ENCODE data around the gene C3orf49.

C3orf49 gene

DNA sequence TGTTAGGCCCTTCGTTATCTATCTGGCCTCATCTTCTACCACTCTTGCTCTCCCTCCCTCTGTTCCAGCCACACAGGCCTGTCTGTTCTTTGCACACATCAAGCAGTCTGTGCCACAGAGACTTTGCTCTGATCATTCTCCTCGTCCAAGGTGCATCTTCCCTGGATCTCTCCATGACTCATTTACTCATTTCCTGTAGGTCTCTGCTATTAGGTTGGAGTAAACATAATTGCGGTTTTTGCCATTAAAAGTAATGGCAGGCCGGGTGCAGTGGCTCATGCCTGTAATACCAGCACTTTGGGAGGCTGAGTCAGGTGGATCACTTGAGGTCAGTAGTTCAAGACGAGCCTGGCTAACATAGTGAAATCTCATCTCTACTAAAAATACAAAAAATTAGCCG lies 9.5 kb upstream of the C3orf49 start:
- Histone ChIP-seq H4K20me1 (ENCODE audit: insufficient read depth, low read length) (no peaks in the 10 kb centered on the region), H3K9ac (ENCODE audit: low read depth, low read length) (no peak overlapping the region), H3K4me2 (ENCODE audit: insufficient read depth, low read length) (no peak overlapping the region), H3K4me1 (ENCODE audit: insufficient read depth, low read length) (no peaks in the 10 kb centered on the region), H3K27ac (ENCODE audit: low read length) (no peak overlapping the region), H3K36me3 (ENCODE audit: insufficient read depth, low read length) (no peaks in the 10 kb centered on the region), H3K27me3 (ENCODE audit: insufficient read depth, low read length, poor library complexity) (no peaks in the 10 kb centered on the region), H2AFZ (ENCODE audit: low read depth, low read length) (no peak overlapping the region), H3K79me2 (ENCODE audit: insufficient read depth, low read length) (no peaks in the 10 kb centered on the region), H3K9me3 (ENCODE audit: insufficient read depth, low read length, severe bottlenecking) (no peaks in the 10 kb centered on the region), H3K4me3 (ENCODE audit: low read depth in 1 of 2, low read length in 2 of 2) (no peak overlapping the region)
- TF ChIP-seq EZH2 (IDR thresholded peaks at IDR 0.05; ENCODE audit: borderline replicate concordance, low read depth, low read length, severe bottlenecking): no peak
- TF ChIP-seq, protein P1, sequence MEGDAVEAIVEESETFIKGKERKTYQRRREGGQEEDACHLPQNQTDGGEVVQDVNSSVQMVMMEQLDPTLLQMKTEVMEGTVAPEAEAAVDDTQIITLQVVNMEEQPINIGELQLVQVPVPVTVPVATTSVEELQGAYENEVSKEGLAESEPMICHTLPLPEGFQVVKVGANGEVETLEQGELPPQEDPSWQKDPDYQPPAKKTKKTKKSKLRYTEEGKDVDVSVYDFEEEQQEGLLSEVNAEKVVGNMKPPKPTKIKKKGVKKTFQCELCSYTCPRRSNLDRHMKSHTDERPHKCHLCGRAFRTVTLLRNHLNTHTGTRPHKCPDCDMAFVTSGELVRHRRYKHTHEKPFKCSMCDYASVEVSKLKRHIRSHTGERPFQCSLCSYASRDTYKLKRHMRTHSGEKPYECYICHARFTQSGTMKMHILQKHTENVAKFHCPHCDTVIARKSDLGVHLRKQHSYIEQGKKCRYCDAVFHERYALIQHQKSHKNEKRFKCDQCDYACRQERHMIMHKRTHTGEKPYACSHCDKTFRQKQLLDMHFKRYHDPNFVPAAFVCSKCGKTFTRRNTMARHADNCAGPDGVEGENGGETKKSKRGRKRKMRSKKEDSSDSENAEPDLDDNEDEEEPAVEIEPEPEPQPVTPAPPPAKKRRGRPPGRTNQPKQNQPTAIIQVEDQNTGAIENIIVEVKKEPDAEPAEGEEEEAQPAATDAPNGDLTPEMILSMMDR (IDR thresholded peaks at IDR 0.05; ENCODE audit: borderline replicate concordance, extremely low read depth, low read length, poor library complexity, severe bottlenecking): no peak
- ATAC-seq (ENCODE audit: insufficient read depth, low read depth) (no peak), DNase-seq (no peak)

DNA sequence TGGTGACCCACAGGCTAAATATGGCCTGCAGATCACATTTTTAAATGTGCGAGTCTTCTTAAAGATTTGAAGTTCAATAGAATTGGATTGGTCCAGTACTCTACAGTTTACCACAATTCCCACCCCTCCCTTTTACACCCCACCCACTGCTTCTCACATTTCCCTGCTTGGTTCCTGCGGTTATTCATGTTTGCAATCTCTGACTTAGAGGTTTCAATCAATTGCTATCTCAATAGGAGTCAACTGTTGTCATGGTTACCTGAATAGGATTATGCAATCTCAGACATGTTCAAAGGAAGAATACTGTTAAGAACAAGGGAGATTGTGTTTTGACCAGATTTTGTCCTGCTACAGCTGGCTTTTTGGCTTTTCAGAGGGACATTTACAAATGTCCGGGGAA lies 4.9 kb upstream of the C3orf49 start:
- Histone ChIP-seq H3K9me3 (ENCODE audit: insufficient read depth, low read length, severe bottlenecking) (no peaks in the 10 kb centered on the region), H3K27ac (ENCODE audit: low read length) (no peak overlapping the region), H3K4me3 (ENCODE audit: low read depth in 1 of 2, low read length in 2 of 2) (no peak overlapping the region), H3K4me2 (ENCODE audit: insufficient read depth, low read length) (no peak overlapping the region), H3K36me3 (ENCODE audit: insufficient read depth, low read length) (no peaks in the 10 kb centered on the region), H4K20me1 (ENCODE audit: insufficient read depth, low read length) (no peaks in the 10 kb centered on the region), H3K4me1 (ENCODE audit: insufficient read depth, low read length) (no peaks in the 10 kb centered on the region), H2AFZ (ENCODE audit: low read depth, low read length) (no peak overlapping the region), H3K9ac (ENCODE audit: low read depth, low read length) (no peak overlapping the region), H3K79me2 (ENCODE audit: insufficient read depth, low read length) (no peaks in the 10 kb centered on the region), H3K27me3 (ENCODE audit: insufficient read depth, low read length, poor library complexity) (no peaks in the 10 kb centered on the region)
- TF ChIP-seq, protein P1 (IDR thresholded peaks at IDR 0.05; ENCODE audit: borderline replicate concordance, extremely low read depth, low read length, poor library complexity, severe bottlenecking): no peak
- no peak for TF ChIP-seq EZH2 (IDR thresholded peaks at IDR 0.05; ENCODE audit: borderline replicate concordance, low read depth, low read length, severe bottlenecking)
- DNase-seq (no peak), ATAC-seq (ENCODE audit: insufficient read depth, low read depth) (no peak)

DNA sequence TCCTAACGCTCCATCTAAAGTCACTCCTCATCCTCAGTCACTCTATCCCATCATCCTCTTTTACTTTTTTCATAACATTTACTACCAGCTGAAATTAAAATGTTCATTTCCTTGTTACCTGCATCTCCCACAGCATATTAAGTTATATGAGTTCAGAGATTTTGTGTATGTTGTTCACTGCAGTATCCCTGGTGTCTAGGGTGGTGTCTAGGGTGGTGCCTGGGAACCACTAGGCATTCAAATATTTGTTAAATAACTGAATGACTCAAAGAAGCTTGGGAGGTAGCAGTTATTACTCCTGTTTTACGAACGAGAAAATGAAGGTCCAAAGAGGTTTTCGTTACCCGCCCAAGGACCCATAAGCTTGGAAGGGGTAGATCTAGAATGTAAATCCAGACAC lies 1.9 kb upstream of the C3orf49 start:
- Histone ChIP-seq H4K20me1 (ENCODE audit: insufficient read depth, low read length) (no peaks in the 10 kb centered on the region), H3K9ac (ENCODE audit: low read depth, low read length) (no peak overlapping the region), H3K4me1 (ENCODE audit: insufficient read depth, low read length) (no peaks in the 10 kb centered on the region), H2AFZ (ENCODE audit: low read depth, low read length) (no peak overlapping the region), H3K27me3 (ENCODE audit: insufficient read depth, low read length, poor library complexity) (no peaks in the 10 kb centered on the region), H3K9me3 (ENCODE audit: insufficient read depth, low read length, severe bottlenecking) (no peaks in the 10 kb centered on the region), H3K27ac (ENCODE audit: low read length) (no peak overlapping the region), H3K4me2 (ENCODE audit: insufficient read depth, low read length) (no peak overlapping the region), H3K4me3 (ENCODE audit: low read depth in 1 of 2, low read length in 2 of 2) (no peak overlapping the region), H3K36me3 (ENCODE audit: insufficient read depth, low read length) (no peaks in the 10 kb centered on the region), H3K79me2 (ENCODE audit: insufficient read depth, low read length) (no peaks in the 10 kb centered on the region)
- TF ChIP-seq EZH2 (IDR thresholded peaks at IDR 0.05; ENCODE audit: borderline replicate concordance, low read depth, low read length, severe bottlenecking): no peak
- TF ChIP-seq, protein P1 (IDR thresholded peaks at IDR 0.05; ENCODE audit: borderline replicate concordance, extremely low read depth, low read length, poor library complexity, severe bottlenecking): no peak
- DNase-seq: no peak
- ATAC-seq (ENCODE audit: insufficient read depth, low read depth): no peak

All from DND-41 (cell line).